ENCODE results near the gene MRAS.

- no peak for TF ChIP-seq POLR2A (IDR thresholded peaks at IDR 0.05; ENCODE audit: low read length)
- no peak for TF ChIP-seq GATA1 (IDR thresholded peaks at IDR 0.05; ENCODE audit: low read depth, low read length)
Measured at GRCh38 chr3:138336454-138336999, 11.9 kb upstream of the MRAS start.

All from erythroblast (primary cell).